LHCN-M2 (cell line): ENCODE measurements around the gene DNAJC24. TPM values are rescaled to one million over a fixed set of nuclear protein-coding genes. Genes with fewer than 3 reads are reported as not detected.

Experiments
- total RNA-seq: library from RNA; depleted of rRNA; stranded (reverse); fragments of >200 nt; gene quantifications from 2 replicates; pipeline ENCODE4 v1.2.3, GENCODE V29; 2014; rRNA removed

DNAJC24 gene
- total RNA-seq, 1 experiment from 2014 or later, result 16.3 TPM

Other genes with a start within 250 kb of the DNAJC24 start
- gene DCDC1, start 121 bp upstream of the DNAJC24 start, total RNA-seq, result 0.40 and 0.71 TPM in 2 replicates
- 18.5 and 49.7 TPM in 2 replicates for gene IMMP1L, start 139.8 kb downstream of the DNAJC24 start, total RNA-seq
- 20.3 and 21.1 TPM in 2 replicates for gene ELP4, start 139.9 kb downstream of the DNAJC24 start, total RNA-seq